SK-N-DZ (cell line): Measurements from ENCODE around the gene MS4A13.
"Not testable (repeated sequence)": the region's sequence is repeated elsewhere in the genome, so short reads cannot be mapped to it uniquely, and the experiment has no call there.

Experiments used
- DNase-seq: peaks from one replicate; pipeline ENCODE4 v3.0.0-alpha.2; 2015; ENCODE audit warnings: low spot score

Gene MS4A13

GRCh38 chr11:60530454-60531100 is 15.4 kb downstream of the MS4A13 start:
- DNase-seq = no peak

- not testable (repeated sequence) for DNase-seq
These were observed 17.2 kb downstream of the MS4A13 start for GRCh38 chr11:60532383-60532782.

GRCh38 chr11:60538627-60539026 is 23.4 kb downstream of the MS4A13 start:
- not testable (repeated sequence) for DNase-seq

GRCh38 chr11:60544077-60544476 is 28.9 kb downstream of the MS4A13 start:
- no peak for DNase-seq

GRCh38 chr11:60561254-60561653 is 46.1 kb downstream of the MS4A13 start:
- DNase-seq = no peak

- peak; percentile 3 for DNase-seq
These were observed 48.5 kb downstream of the MS4A13 start for GRCh38 chr11:60563553-60564235.

GRCh38 chr11:60566776-60567175 is 51.6 kb downstream of the MS4A13 start:
- no peak for DNase-seq

- DNase-seq = no peak
These were observed 55.8 kb downstream of the MS4A13 start for GRCh38 chr11:60570970-60571369.

GRCh38 chr11:60589611-60590010 is 74.4 kb downstream of the MS4A13 start:
- DNase-seq = no peak
